Vagina (tissue), 2 donors: ENCODE measurements around the gene CCDC39.

Source experiments
- CTCF ChIP-seq, 3 experiments: fragments of 450-650 bp in 2 of 3; fragments of 200-600 bp in 1 of 3; sonication (generic) in 1 of 3; IDR thresholded peaks; one replicate each; pipeline ENCODE4 v1.5.1; 2017 to 2019; ENCODE audit warnings: antibody characterized with exemption in 3 of 3, mild to moderate bottlenecking in 2 of 3, moderate library complexity in 2 of 3
- POLR2A ChIP-seq, 2 donors: fragments of 450-650 bp; IDR thresholded peaks; one replicate each; pipeline ENCODE4 v1.6.1; 2017; ENCODE audit warnings: antibody characterized with exemption in 2 of 2, mild to moderate bottlenecking in 2 of 2, moderate library complexity in 2 of 2
- POLR2AphosphoS5 ChIP-seq, 2 donors: sonication (generic); formaldehyde crosslinking; IDR thresholded peaks; one replicate each; pipeline ENCODE4 v1.9.0; 2017; ENCODE audit warnings: antibody characterized with exemption in 2 of 2, mild to moderate bottlenecking in 2 of 2, low read depth in 1 of 2; ENCODE audit not compliant: insufficient read depth in 1 of 2

DNA sequence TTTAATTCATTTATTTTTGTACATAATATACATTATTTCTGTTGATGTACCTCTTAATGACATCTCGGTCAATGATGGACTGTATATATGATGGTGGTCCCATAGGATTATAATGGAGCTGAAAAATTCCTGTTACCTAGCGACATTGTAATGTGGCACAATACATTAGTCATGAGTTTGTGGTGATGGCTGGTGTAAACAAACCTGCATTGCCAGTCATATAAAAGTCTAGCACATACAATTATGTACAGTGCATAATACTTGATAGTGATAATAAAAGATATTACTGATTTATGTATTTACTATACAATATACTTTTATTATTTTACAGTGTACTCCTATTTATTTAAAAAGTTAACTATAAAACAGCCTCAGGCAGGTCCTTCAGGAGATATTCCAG lies 62.2 kb downstream of the CCDC39 start:
- TF ChIP-seq POLR2AphosphoS5 (IDR thresholded peaks at IDR 0.05; ENCODE audit: insufficient read depth in 1 of 2, low read depth in 1 of 2) = no peak
- TF ChIP-seq CTCF (IDR thresholded peaks at IDR 0.05) = no peak
- TF ChIP-seq POLR2A (IDR thresholded peaks at IDR 0.05) = no peak
